M059J (cell line): ENCODE data around the gene PBOV1. TPM values are rescaled to one million over a fixed set of nuclear protein-coding genes. Genes with fewer than 3 reads are reported as not detected.

Source experiments
- DNase-seq: peaks from one replicate; pipeline ENCODE4 v3.0.0-alpha.2; 2012; ENCODE audit warnings: low read depth
- total RNA-seq: library from RNA; depleted of rRNA; stranded (reverse); fragments of >200 nt; shearing (Covaris generic); gene quantifications from 2 replicates; pipeline ENCODE4 v1.2.3, GENCODE V29; 2014; rRNA removed

Gene PBOV1
- total RNA-seq, 1 experiment from 2014 or later, result not detected

DNA sequence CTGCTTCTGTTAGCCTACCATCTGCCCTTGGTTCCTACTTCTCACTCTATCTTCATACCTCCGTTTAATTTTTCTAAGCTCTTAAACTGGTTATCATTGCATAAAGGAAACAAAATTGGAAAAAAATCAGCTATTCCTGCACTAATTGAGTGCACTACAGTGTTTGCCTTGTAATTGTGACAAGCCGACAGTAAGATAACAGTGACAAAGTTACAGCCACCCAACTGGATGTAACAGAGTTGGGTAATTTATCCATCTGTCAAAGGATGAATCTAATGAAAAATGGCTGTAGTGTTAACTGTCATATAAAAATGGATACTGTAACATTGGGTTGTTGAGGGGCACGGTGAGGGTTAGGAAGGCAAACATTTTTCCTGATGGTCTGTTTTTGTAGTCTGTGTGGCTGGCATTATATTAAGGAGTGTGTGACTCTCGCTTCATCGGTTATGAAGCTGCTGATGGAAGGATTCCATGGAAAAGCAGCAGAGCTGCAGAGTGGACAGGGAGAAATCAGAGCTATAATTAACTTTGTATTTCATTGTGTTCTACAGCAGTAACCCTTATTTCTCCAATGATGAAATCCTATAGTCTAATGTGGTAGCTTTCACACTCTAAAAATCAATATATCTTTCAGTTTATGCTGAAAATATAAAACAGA lies 12.7 kb downstream of the PBOV1 start:
- DNase-seq, result no peak

DNA sequence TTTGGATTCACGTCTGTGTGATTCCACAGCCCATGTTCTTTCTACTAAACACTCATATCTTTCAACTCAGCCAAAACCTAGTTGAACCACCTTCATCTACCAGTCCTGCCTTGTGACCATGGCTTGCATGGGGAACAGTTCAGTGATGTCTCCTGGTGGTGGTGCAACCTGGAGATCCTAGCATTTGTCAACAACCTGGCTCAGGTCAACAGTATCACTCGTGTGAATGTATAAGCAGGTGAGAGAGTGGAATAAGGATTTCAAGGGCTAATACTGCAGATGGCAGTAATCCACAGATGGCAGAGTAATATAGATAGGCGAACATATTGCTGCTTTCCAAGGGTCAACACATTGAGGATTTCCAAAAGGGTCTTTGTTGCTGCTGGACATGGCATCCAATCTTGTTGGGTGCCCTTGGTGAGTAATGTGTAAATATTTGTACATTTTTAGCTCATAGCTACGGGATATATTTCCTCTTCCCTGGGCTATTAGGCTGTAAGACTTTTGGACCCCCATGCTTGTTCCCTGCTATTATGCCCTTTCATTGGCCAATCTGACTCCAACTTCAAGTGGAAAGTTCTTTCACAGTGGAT lies 13.4 kb downstream of the PBOV1 start:
- no peak for DNase-seq

DNA sequence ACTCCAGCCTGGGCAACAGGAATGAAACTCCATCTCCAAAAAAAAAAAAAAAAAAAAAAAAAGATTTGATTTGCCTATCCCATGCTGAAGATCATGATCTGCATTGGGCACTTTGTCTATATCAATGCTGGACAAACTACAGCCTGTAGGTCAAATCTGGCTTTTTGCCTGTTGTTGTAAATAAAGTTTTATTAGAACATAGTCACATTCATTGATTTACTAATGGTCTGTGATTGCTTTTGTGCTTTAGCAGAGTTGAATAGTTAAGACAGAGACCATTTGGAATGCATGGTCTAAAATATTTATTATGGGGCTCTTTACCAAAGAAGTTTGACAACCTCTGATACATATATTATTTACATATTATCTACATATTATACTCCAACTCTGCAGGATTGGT lies 14.0 kb downstream of the PBOV1 start:
- DNase-seq, result no peak

DNA sequence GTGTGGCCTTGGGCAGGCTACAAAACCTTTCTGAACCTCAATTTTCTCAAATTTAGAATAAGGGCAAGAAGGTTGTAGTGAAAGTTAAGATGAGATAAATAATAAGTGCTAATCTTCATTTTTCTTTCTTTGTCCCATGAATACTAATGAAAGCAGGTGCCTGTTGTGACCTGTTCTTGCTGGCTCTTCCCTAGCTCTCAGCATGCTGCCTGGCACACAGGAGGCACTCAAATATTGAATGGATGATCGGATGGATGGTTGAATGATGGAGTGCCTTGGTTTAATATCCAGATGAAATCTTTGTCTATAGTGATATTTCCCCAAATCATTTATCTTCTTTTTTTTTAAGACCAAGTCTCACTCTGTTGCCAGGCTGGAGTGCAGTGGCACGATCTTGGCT lies 15.0 kb downstream of the PBOV1 start:
- no peak for DNase-seq

DNA sequence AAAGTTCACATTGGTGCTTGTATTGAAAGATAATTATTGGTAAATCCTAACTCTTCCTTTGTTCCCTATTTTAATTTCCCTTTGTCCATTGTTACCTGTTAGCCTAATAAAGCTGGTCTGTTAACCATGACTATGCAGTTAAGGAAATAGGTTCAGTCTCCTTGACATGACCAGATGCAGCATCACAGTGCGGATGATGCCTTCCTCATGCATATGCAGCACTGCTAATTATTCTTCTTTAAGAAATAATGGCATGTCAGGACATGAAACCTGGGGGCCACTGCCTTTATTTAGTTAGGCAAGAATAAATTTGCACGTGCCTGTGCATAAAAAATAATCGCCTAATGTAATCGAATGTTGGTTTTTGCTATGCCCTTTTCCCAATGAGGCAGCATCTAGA lies 16.5 kb downstream of the PBOV1 start:
- no peak for DNase-seq

DNA sequence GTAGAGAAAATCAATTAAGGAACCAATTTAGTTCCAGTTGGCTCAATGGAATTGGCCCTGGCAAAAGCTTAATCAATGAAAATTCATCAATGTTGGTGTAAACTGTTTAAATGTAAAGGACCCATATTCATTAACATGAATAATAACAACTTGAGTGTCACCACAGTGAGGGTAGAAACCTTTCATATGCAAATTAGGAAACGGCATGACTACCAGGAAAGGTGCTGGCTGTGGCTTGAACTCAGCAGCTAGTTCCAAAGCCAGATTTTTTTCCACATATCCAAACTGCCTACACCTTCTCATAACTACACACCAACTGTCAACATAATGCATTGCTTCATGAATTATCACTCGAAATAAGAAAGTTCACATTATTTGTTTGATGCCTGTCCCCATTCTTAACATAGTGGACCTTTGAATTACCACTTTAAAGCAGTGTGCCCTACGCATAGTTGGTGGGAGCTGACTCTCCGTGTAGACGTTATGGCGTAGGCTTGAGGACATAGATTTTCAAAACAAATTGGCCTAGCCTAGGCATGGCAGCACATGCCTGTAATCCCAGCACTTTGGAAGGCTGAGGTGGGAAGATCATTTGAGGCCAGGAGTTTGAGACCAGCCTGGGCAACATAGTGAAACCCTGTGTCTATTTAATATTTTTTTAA lies 19.7 kb downstream of the PBOV1 start:
- DNase-seq, result no peak

DNA sequence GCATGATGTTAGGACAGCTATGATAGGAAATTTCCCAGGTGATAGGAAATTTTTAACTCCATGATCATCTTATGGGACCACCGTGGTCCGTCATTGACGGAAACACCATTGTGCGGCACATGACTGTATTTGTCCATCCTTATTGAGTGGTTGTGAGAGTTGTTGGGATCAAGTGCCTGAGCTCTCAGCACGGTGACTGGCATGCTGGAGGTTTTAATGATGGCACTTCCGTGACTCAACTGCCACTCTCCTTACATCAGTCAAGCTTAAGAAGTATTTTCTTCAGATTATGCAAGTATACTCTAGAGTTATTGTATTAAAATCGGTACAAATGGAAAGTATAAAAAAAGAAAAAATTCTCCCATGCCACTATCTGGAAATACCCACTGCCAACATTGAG lies 20.7 kb downstream of the PBOV1 start:
- no peak for DNase-seq

DNA sequence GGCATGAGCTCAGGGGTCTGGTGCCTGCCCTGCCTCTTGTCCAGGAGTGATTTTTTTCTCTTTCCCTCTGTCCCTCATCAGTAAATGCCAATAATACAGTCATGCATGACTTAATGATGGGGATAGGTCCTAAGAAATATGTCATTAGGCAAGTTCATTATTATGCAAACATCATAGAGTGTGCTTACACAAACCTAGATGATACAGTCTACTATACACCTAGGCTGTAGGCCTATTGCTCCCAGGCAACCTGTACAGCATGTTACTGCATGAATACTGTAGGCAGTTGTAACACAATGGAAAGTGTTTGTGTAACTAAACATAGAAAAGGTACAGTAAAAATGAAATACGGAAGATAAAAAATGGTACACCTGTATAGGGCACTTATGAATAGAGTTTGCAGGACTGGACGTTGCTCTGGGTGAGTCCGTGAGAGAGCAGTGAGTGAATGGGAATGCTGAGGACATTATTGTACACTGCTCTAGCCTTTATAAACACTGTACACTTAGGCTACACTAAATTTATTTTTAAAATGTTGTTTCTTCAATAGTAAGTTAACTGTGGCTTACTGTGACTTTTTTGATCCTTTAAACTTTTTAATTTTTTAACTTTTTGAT lies 22.1 kb downstream of the PBOV1 start:
- no peak for DNase-seq

DNA sequence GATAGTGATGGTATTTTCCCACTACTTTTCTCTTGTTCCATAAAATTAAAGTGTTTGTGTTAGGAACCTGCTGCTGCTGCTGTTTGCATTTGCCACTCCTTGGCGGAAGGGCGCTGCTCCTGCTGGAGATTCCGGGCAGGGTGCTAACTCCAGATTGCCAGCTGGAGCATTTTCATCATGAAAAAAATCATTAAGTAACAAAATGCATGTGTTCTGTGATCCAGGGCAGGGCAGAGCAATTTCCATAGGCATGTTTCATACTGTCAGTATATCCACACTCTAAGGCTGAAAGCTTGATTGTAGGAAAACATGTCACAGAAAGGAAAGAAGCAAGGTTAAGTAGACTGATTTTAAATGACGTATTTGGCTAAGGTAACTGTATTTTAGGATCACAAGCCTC lies 24.0 kb downstream of the PBOV1 start:
- DNase-seq, result no peak

DNA sequence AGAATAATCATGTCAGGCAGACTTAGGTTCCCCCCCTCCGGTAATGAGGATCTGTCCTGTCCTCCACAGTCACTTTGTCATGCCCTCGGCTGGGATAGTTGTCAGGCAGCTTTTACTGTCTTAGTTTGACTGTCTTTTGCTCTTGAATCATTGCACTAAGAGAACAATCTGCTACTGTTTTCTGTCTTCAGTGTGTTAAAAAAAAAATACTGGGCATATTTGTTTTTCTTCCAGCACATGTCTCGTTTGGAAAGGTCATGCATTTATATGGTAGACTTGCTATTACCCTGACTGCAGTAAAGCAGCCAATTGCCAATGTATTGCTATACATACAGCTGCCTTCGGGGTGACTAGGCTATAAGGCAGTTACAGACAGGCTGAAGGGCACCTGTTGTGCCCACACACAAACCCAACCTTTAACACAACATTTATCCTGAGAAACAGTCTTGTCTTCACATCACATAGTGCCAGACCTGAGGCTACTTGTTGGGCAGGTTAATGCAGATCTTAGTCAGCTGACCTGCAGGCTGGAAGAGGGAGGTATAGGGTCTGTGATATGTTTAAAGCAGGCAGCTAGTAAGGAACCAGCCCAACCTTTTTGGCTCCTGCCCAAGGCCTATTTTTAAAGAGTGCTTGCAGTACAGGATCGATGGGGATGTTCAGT lies 29.9 kb downstream of the PBOV1 start:
- no peak for DNase-seq

DNA sequence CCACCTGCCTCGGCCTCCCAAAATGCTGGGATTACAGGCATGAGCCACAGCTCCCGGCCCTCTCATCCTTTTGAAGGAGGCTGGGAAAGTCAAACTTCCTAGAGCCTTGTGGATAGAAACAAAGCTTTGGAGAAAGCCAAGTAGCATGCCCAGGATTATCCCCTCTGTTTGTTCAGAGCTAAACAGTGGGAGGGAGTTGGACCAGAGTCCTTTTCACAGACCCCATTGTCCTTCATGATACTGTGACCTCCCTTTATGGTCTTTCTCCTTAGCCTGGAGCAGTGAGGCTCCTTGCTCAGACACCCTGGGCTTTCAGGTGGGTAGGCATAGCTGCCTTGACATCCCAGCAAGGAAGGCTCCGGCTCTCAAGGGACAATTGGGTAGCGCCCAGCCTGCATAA lies 31.1 kb downstream of the PBOV1 start:
- DNase-seq, result no peak

DNA sequence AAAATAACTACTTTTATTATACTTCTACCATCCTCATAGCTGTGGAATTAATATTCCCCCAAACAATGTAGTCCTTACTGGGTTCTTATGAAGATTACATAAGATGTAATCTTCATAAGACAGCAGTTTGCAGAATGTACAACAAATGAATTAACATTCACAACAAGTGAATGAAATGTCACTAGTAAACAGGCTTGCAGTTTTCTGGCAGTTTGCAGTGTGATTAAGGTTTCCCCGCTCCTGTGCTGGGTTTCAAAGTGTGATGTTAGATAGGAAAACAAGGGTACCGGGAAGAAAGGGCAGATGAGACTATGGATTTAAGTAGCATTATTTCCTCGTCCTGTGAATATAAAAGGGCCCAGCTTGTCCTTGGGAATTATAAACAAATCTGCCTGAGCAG lies 34.1 kb downstream of the PBOV1 start:
- DNase-seq, result no peak

DNA sequence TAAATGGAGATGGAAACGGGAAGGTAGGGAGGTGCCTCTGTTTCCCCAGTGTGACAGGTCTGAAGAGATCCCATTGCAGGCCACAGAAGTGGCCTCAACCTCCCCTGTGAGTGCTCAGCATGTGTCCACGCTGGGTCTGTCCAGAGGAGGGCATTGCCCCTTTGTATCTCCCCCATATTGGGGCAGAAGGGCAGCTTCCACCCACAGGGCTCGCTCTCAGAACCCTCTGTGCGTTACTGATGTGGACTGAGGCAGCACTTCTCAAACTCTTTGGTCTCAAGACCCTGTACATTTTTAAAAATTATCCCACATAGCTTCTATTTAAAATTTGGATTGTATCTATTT lies 34.5 kb downstream of the PBOV1 start:
- no peak for DNase-seq

DNA sequence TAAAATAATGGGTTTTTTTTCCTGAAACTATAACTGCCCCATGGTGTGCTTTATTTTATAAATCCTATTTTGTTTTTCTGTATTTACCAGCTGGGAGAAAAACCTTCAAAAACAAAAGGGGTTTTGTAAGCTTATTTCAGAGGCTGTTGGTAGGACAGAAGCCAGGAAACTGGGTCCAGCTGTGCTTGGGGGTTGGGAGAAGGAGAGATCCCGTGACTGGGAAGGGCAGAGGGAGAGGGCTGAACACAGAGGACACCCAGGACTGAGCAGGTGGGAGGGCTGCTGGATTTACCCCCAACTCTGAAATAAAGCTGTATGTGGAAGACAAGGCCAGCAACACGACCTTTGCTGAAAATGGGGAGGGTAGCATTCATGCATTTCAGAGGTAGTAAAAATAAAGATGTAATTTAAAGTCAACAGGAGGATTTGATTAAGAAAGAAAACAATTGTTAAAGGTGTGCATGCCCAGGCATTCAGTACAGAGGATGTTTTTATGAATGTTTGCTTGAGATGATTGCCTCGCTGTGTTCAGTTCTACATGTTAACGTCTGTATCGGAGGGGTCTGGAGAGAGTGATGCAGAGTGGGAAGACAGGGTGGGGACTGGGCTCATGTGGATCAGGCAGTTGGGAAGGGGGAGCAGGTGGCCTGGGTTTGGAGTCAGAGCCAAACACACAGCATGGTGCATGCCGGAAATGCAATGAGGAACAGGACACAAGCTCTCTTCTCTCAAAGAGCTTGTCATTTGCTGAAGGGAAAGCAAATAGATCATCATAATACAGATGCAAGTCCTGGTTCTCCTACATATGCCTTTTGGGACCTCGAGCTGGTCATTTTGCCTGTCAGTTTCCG lies 35.1 kb downstream of the PBOV1 start:
- DNase-seq, result no peak

DNA sequence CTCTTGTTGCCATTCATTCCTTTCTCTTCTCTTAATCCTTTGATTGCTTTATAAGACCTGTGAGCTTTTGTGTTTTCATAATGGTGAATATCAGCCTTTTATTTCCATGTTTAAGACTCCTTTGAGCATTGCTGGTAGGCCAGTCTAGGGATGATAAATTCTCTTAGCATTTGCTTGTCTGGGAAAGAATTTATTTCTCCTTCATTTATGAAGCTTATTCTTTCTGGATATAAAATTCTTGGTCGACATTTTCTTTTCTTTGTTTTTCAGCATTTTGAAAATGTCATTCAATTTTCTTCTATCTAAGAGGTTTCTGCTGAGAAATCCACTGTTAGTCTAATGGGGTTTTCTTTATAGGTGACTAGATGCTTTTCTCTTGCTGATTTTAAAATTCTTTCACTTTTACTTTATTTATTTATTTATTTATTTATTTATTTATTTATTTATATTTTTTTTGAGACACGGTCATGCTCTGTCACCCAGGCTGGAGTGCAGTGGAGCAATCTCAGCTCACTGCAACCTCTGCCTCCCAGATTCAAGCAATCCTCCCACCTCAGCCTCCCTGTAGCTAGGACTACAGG lies 41.5 kb downstream of the PBOV1 start:
- no peak for DNase-seq

DNA sequence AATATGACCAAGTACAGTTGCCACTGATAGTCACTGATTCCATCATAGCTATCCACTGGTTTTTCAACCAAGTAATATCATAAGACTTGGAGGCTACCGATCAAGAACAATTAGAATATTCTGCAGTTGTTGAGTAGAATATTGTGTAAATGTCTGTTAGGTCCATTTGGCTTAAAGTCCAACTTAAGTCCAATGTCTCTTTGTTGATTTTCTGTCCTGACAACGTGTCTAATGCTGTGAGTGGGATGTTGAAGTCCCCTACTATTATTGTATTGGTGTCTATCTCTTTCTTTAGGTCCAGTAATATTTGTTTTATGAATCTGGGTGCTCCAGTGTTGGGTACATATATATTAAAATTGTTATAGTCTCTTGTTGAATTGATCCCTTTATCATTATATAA lies 42.7 kb downstream of the PBOV1 start:
- DNase-seq, result no peak

Other genes starting within 250 kb of the PBOV1 start
- 24.2 and 26.9 TPM in 2 replicates for gene PERP, start 111.1 kb downstream of the PBOV1 start, total RNA-seq
- gene ARFGEF3, start 56.6 kb downstream of the PBOV1 start, total RNA-seq, result 2.2 and 2.9 TPM in 2 replicates
- not detected in 2 replicates for gene SMIM28, start 159.4 kb upstream of the PBOV1 start, total RNA-seq
- 33.3 and 44.0 TPM in 2 replicates for gene HEBP2, start 185.7 kb upstream of the PBOV1 start, total RNA-seq